CD14-positive monocyte (primary cell): ENCODE measurements around the gene ANO9. TPM values are rescaled to one million over a fixed set of nuclear protein-coding genes. Genes with fewer than 3 reads are reported as not detected.

Source experiments
- DNase-seq, 3 donors: peaks; one replicate each; pipeline ENCODE4 v3.0.0-alpha.2; 2011 to 2022
- H2AFZ ChIP-seq: 2 replicates; pipeline ENCODE4 v1.6.0; 2012; ENCODE audit warnings: mild to moderate bottlenecking, low read depth, low read length, inconsistent platforms; ENCODE audit not compliant: insufficient read depth, poor library complexity, severe bottlenecking
- H3K27ac ChIP-seq, 2 donors: 1 replicate in 1 of 2; 2 replicates in 1 of 2; pipeline ENCODE4 v1.5.1; 2012 to 2013; ENCODE audit warnings: low read length in 2 of 2, control low read depth in 1 of 2, inconsistent platforms in 1 of 2, low read depth in 1 of 2, mild to moderate bottlenecking in 1 of 2
- H3K27me3 ChIP-seq, 2 donors: one replicate each; pipeline versions ENCODE4 v1.6.0 to v1.6.1; 2011 to 2013; ENCODE audit warnings: low read length in 2 of 2; ENCODE audit not compliant: control insufficient read depth in 2 of 2, insufficient read depth in 2 of 2
- H3K36me3 ChIP-seq, 2 donors: replicated peaks in 1 of 2; 1 replicate in 1 of 2; 2 replicates in 1 of 2; pipeline versions ENCODE4 v1.5.1 to v1.6.1; 2012 to 2013; ENCODE audit warnings: low read length in 2 of 2, control low read depth in 1 of 2, inconsistent platforms in 1 of 2, mild to moderate bottlenecking in 1 of 2; ENCODE audit not compliant: insufficient read depth in 2 of 2, control insufficient read depth in 1 of 2
- H3K4me1 ChIP-seq, 2 donors: 1 replicate in 1 of 2; 2 replicates in 1 of 2; pipeline versions ENCODE4 v1.5.1 to v1.6.1; 2012 to 2013; ENCODE audit warnings: low read length in 2 of 2, control low read depth in 1 of 2, inconsistent platforms in 1 of 2, mild to moderate bottlenecking in 1 of 2, moderate library complexity in 1 of 2; ENCODE audit not compliant: insufficient read depth in 2 of 2, control insufficient read depth in 1 of 2
- H3K4me2 ChIP-seq: replicated peaks from 2 replicates; pipeline ENCODE3; 2012; ENCODE audit warnings: low read length, moderate library complexity, mild to moderate bottlenecking; ENCODE audit not compliant: poor library complexity, severe bottlenecking; ENCODE audit errors: extremely low read depth
- H3K4me3 ChIP-seq, 3 experiments: fragments of 200-600 bp in 1 of 3; sonication (generic) in 1 of 3; replicated peaks in 1 of 3; 1 replicate in 2 of 3; 2 replicates in 1 of 3; pipeline ENCODE4 v1.5.1; 2011 to 2013; ENCODE audit warnings: low read length in 3 of 3, mild to moderate bottlenecking in 3 of 3, control low read depth in 2 of 3, low read depth in 2 of 3, inconsistent platforms in 1 of 3, moderate library complexity in 1 of 3
- H3K79me2 ChIP-seq: 2 replicates; pipeline ENCODE4 v1.6.0; 2012; ENCODE audit warnings: mild to moderate bottlenecking, control low read depth, inconsistent platforms, low read length, moderate library complexity; ENCODE audit not compliant: insufficient read depth
- H3K9ac ChIP-seq: 2 replicates; pipeline ENCODE4 v1.6.0; 2017; ENCODE audit warnings: low read length, mild to moderate bottlenecking; ENCODE audit not compliant: insufficient read depth, poor library complexity, severe bottlenecking
- H3K9me3 ChIP-seq, 2 donors: replicated peaks in 1 of 2; 1 replicate in 1 of 2; 2 replicates in 1 of 2; pipeline versions ENCODE4 v1.5.1 to v1.6.1; 2012 to 2013; ENCODE audit warnings: low read length in 2 of 2, control low read depth in 1 of 2; ENCODE audit not compliant: control insufficient read depth in 1 of 2, insufficient read depth in 1 of 2
- H4K20me1 ChIP-seq: 2 replicates; pipeline ENCODE4 v1.6.0; 2012; ENCODE audit warnings: mild to moderate bottlenecking, low read length, control low read depth, moderate library complexity; ENCODE audit not compliant: insufficient read depth
- H3K27ac Mint-ChIP-seq, 7 donors: one replicate each; pipeline ENCODE4 v1.8.0; 2020; ENCODE audit warnings: mild to moderate bottlenecking in 7 of 7, mixed read lengths in 7 of 7, moderate library complexity in 6 of 7, inconsistent platforms in 2 of 7
- H3K27me3 Mint-ChIP-seq, 3 donors: one replicate each; pipeline ENCODE4 v1.8.0; 2021 to 2022; ENCODE audit warnings: low read depth in 3 of 3, mild to moderate bottlenecking in 3 of 3, mixed read lengths in 3 of 3, moderate library complexity in 3 of 3, inconsistent platforms in 1 of 3
- H3K36me3 Mint-ChIP-seq, 2 donors: one replicate each; pipeline ENCODE4 v1.8.0; 2020; ENCODE audit warnings: mixed read lengths in 2 of 2, inconsistent platforms in 1 of 2, mild to moderate bottlenecking in 1 of 2
- H3K4me1 Mint-ChIP-seq: one replicate; pipeline ENCODE4 v1.8.0; 2020; ENCODE audit warnings: mild to moderate bottlenecking, mixed read lengths
- H3K4me3 Mint-ChIP-seq, 2 donors: one replicate each; pipeline ENCODE4 v1.8.0; 2020; ENCODE audit warnings: mild to moderate bottlenecking in 2 of 2, mixed read lengths in 2 of 2, moderate library complexity in 1 of 2
- H3K9me3 Mint-ChIP-seq, 7 donors: one replicate each; pipeline ENCODE4 v1.8.0; 2020 to 2022; ENCODE audit warnings: mixed read lengths in 7 of 7, mild to moderate bottlenecking in 6 of 7, moderate library complexity in 6 of 7, inconsistent platforms in 2 of 7
- WGBS: methylation state at CpG from one replicate; pipeline ENCODE4 v1.1.5; 2013; ENCODE audit warnings: missing lambda C conversion rate; ENCODE audit not compliant: insufficient coverage; 5-methylcytosine and 5-hydroxymethylcytosine counted together
- intact Hi-C, 2 donors: fragments of 100-400 bp; cut with micrococcal nuclease; formaldehyde crosslinking; loops; one replicate each; pipeline versions ENCODE4 v1.15.0 to v1.15.1; 2023
- polyA plus RNA-seq, 3 donors: library from polyadenylated mRNA; depleted of rRNA in 1 of 3; unstranded in 2 of 3; stranded (reverse) in 1 of 3; fragments of 300-500 nt in 2 of 3; fragments of >200 nt in 1 of 3; fragmentation: Illumina TruSeq in 2 of 3; gene quantifications; 1 replicate in 2 of 3; 2 replicates in 1 of 3; pipeline ENCODE4 v1.2.3, GENCODE V29; 2012 to 2021
- TF ChIP-seq, protein P1 (sequence below): fragments of 200-600 bp; IDR thresholded peaks from one replicate; pipeline ENCODE4 v1.8.0; 2022; ENCODE audit warnings: antibody characterized with exemption, mild to moderate bottlenecking

ANO9 gene
- polyA plus RNA-seq, 3 donors = 0.18 to 0.24 TPM; not detected in 1

DNA sequence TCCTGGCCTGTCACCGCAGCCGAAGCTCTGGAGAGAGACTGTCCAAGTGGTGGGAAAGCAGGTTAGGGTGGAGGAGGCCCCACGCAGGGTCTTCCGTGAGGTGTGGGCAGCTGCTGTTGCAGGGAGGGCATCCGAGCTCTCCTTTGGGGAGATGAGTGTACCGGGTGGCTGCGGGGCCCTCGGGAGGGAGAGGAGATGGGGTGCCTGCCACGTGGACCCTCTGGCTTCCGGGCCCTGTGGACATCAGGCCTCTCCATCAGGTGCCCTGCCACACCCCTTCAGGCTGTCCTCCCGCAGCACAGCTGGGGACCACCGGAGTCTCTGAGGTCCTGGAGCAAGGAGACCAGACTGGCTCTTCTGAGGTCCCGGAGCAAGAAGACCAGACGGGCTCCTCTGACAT lies 9.9 kb upstream of the ANO9 start:
- WGBS = 97% methylated on average over 14 of the region's 14 CpGs
- peaks cover 14% of the 10 kb centered on the region for H3K79me2 ChIP-seq
- Mint-ChIP-seq H3K36me3 (peaks cover 23 to 40% of the 10 kb centered on the region in 2 donors), H3K4me3 (peak overlapping the region in 1 of 2 donors; percentile 99), H3K9me3 (no peaks in the 10 kb centered on the region), H3K27ac (peak overlapping the region in 2 of 7 donors; percentile 20 to 50), H3K27me3 (peaks cover 3 to 7% (median 3%) of the 10 kb centered on the region in 3 donors), H3K4me1 (peaks cover 24% of the 10 kb centered on the region)
- H3K4me2 ChIP-seq = no peak overlapping the region
- H3K27ac ChIP-seq = no peak overlapping the region
- intact Hi-C loops = loop anchor here (2.0 kb wide), 2 partner anchors 35 to 55 kb away; partner anchors contain the start of gene RNH1 (in 1 of the 2)
- H2AFZ ChIP-seq = no peak overlapping the region
- no peak overlapping the region for H3K9ac ChIP-seq
- H3K4me1 ChIP-seq = peaks cover 27 to 34% of the 10 kb centered on the region in 2 donors
- H3K36me3 ChIP-seq = peaks cover 4 to 29% of the 10 kb centered on the region in 2 donors
- DNase-seq = no peak
- H4K20me1 ChIP-seq = peaks cover 14% of the 10 kb centered on the region
- H3K4me3 ChIP-seq = no peak overlapping the region
- TF ChIP-seq, protein P1, sequence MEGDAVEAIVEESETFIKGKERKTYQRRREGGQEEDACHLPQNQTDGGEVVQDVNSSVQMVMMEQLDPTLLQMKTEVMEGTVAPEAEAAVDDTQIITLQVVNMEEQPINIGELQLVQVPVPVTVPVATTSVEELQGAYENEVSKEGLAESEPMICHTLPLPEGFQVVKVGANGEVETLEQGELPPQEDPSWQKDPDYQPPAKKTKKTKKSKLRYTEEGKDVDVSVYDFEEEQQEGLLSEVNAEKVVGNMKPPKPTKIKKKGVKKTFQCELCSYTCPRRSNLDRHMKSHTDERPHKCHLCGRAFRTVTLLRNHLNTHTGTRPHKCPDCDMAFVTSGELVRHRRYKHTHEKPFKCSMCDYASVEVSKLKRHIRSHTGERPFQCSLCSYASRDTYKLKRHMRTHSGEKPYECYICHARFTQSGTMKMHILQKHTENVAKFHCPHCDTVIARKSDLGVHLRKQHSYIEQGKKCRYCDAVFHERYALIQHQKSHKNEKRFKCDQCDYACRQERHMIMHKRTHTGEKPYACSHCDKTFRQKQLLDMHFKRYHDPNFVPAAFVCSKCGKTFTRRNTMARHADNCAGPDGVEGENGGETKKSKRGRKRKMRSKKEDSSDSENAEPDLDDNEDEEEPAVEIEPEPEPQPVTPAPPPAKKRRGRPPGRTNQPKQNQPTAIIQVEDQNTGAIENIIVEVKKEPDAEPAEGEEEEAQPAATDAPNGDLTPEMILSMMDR = no peak
- H3K27me3 ChIP-seq = no peaks in the 10 kb centered on the region
- no peaks in the 10 kb centered on the region for H3K9me3 ChIP-seq

DNA sequence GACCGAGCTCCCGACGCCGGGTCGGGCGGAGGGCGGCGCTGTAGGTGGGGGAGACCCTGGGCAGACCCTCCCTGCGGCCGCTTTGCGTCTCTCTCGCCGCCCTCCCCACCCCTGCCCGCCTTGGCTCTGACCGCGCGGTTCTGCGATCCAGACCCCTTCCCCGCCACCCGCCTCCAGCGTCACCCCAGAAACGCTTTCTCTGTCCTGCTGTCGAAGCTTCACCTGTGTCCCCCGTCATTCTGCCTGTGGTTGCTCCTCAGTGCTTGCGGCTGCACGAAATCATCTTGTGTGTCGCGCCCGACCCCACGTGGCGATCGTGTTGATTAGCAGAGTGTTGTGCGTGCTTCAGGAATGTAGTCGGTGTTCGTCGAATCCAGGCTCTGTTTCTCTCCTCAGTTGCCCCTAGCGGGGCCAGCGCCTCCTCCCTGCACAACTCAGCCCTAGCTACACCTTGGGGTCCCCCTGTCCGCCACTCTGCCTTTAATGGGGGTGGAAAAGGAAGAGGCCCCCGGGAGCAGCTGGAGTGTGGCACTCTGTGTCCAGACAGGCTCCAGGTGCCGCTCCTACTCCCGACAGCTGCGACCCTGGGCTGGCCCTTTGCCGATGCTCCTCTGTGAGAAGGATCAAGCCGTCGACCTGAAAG lies 9.1 kb upstream of the ANO9 start:
- Histone ChIP-seq H3K27me3 (no peaks in the 10 kb centered on the region), H3K4me3 (peak overlapping the region; percentile 51 to 95 (median 68)), H3K79me2 (peaks cover 14% of the 10 kb centered on the region), H3K4me1 (peaks cover 27 to 34% of the 10 kb centered on the region in 2 donors), H3K9ac (peak overlapping the region; percentile 86), H3K27ac (peak overlapping the region in 1 of 2 donors; percentile 68), H3K4me2 (peak overlapping the region; percentile 97), H3K9me3 (no peaks in the 10 kb centered on the region), H2AFZ (peak overlapping the region; percentile 93), H3K36me3 (peaks cover 4 to 29% of the 10 kb centered on the region in 2 donors), H4K20me1 (peaks cover 14% of the 10 kb centered on the region)
- Mint-ChIP-seq H3K4me3 (peak overlapping the region; percentile 99 to 100), H3K36me3 (peaks cover 20 to 34% of the 10 kb centered on the region in 2 donors), H3K9me3 (no peaks in the 10 kb centered on the region), H3K27ac (peak overlapping the region; percentile 37 to 95 (median 81)), H3K27me3 (peaks cover 3 to 7% (median 3%) of the 10 kb centered on the region in 3 donors), H3K4me1 (peaks cover 18% of the 10 kb centered on the region)
- peak; percentile 22 to 43 (median 28) for DNase-seq
- WGBS = 13% methylated on average over 26 of the region's 46 CpGs
- intact Hi-C loops = loop anchor here (2.0 kb wide), 2 partner anchors 34 to 56 kb away; partner anchors contain the start of gene RNH1 (in 1 of the 2)
- TF ChIP-seq, protein P1 = peak; percentile 18
